ENCODE results near the gene PMFBP1.
"Not testable (repeated sequence)": the region's sequence is repeated elsewhere in the genome, so short reads cannot be mapped to it uniquely, and the experiment has no call there.

Gene PMFBP1

DNA sequence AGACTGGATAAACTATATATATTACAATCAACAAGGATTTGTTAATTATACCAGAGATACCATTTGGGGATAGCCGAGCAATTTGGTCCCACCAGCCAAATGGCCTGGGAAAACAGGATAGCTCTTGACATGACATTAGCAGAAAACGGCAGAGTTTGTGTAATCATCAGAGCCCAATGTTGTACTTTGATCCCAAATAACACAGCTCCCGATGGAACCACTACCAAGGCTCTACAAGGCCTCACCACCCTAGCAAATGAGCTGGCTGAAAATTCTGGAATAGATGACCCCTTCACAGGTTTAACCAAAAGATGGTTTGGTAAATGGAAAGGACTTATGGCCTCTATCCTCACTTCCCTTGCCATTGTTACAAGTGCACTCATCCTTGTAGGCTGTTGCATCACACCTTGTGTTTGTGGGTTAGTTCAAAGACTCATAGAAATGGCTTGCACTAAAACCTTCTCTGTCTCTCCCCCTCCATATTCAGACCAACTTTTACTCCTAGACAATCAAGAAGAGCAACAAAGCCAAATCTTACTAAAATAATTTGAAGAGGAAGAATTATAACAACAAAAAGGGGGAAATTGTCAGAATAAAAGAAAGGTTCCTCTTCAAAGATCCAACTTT is 88.1 kb downstream of the PMFBP1 start:
- no peak for DNase-seq (ENCODE audit: low spot score)
- Histone ChIP-seq H3K27ac (no peak overlapping the region), H3K4me3 (no peak overlapping the region)
- TF ChIP-seq, protein P1, sequence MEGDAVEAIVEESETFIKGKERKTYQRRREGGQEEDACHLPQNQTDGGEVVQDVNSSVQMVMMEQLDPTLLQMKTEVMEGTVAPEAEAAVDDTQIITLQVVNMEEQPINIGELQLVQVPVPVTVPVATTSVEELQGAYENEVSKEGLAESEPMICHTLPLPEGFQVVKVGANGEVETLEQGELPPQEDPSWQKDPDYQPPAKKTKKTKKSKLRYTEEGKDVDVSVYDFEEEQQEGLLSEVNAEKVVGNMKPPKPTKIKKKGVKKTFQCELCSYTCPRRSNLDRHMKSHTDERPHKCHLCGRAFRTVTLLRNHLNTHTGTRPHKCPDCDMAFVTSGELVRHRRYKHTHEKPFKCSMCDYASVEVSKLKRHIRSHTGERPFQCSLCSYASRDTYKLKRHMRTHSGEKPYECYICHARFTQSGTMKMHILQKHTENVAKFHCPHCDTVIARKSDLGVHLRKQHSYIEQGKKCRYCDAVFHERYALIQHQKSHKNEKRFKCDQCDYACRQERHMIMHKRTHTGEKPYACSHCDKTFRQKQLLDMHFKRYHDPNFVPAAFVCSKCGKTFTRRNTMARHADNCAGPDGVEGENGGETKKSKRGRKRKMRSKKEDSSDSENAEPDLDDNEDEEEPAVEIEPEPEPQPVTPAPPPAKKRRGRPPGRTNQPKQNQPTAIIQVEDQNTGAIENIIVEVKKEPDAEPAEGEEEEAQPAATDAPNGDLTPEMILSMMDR (IDR thresholded peaks at IDR 0.05), result no peak

DNA sequence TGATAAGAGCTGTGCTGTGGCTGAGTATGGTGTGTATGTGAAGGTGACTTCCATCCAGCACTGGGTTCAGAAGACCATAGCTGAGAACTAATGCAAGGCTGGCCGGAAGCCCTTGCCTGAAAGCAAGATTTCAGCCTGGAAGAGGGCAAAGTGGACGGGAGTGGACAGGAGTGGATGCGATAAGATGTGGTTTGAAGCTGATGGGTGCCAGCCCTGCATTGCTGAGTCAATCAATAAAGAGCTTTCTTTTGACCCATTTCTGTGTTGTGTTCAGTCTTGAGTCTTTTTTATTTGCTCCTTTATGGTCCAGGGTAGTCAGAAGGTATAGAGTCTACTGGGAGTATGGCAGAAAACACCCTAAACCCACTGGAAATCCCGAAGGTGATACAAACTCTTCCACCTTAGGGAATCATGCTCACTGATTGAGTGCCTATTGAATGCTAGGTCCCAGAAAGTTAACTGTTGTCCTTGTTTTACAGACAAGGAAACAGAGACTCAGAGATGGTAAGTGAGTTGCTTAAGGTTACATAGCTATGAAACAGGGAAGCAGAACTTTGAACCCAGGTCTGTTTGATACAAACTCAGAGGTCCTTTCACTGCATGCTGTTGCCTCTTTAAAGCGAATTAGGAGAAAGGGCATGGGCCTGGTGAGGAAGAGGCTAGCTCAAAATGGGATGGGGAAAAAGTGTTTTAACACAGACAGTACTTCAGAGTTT is 94.8 kb downstream of the PMFBP1 start:
- DNase-seq (ENCODE audit: low spot score); H3K27ac ChIP-seq; H3K4me3 ChIP-seq: not testable (repeated sequence)

DNA sequence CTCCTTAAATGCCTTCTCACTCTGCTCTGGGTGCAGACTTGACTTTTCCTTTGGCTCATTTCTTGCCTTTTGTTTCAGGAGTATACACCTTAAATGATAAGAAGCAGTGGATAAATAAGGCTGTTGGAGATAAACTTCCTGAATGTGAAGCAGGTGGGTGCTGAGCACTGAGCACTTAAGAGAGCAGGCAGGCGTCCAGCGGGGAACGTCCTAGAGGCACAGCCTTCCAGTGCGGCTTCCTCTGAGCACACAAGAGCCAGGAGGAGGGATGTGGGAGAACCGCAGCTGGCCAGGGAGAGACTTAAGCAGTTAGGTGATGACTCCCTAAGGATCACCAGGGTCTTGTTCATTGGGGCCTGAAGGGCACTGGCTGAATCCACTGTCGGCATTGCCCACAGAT is 96.9 kb downstream of the PMFBP1 start:
- peak overlapping the region in 1 of 2 donors; percentile 64 for H3K27ac ChIP-seq
- not testable (repeated sequence) for DNase-seq (ENCODE audit: low spot score); H3K4me3 ChIP-seq

DNA sequence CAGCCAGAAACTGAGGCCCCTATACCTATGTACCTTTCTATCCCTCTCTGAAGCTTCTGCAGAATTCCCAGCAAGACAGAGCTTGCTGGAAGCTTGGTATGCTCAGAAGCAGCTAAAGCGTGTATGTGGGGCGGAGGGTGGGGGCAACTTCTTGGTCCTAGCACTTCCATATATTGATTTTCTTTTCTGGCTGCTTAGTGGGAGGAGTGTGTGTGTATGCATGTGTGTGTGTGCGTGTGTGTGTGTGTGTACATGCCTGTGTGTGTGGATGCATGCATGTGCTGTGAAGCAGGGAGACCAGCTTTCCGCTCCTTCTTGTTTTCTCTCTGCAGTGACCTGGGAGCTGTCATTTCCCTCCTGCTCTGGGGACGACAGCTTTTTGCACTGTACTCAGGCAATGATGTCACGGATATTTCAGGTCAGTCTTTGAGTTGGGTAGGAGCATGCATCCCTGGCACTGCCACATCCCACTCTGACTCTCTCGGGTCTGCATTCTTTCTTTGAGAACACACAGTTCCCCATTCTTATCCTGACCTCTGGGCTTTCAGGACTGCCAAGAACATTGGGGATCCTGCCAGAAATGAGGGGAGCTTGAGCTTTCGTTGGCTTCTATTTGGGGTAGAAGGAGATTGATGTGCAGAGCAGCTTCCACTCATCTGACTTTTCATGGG is 98.3 kb downstream of the PMFBP1 start:
- peak; percentile 82 for DNase-seq (ENCODE audit: low spot score)
- TF ChIP-seq, protein P1 (IDR thresholded peaks at IDR 0.05), result no peak
- Histone ChIP-seq H3K27ac (peak overlapping the region; percentile 70 to 83), H3K4me3 (peak overlapping the region; percentile 40)

DNA sequence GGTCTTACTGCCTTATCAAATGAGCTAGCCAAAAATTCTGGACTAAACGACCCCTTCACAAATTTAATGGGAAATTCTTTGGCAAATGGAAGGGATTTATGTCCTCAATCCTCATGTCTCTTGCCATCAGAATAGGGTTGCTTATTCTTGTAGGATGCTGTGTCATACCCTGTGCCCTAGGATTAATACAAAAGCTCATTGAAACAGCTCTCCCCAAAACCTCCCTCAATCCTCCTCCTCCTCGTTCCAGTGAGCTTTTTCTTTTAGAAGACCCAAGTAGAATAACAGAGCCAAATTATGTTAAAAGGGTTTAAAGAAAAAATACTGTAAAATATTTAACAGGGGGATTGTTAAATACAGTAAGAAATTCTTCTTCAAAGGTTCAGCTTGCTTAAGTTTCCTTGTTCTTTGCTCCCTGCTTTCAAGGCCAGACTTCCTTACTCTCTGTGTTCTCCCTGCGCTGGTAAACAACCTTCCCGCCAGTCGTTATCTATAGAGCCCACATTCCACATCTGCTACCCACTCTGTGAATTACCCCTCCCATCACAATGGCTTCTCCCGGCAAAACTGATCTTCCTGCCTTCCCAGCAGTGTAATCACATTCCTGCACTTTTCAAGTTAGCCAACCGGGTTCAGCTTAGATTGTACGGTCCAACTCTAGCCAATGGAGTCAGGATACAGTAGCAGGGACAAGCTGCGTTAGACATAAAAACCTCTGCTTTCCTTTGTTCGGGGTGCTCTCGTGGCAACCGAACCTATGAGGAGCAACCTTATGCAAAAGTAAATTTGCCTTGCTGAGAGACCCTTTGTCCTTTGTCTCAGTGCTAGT is 99.2 kb downstream of the PMFBP1 start:
- peak; percentile 76 for DNase-seq (ENCODE audit: low spot score)

More for the DNA sequence above, 99.2 kb downstream of the PMFBP1 start:
- TF ChIP-seq, protein P1 (IDR thresholded peaks at IDR 0.05), result no peak
- peak overlapping the region; percentile 40 for H3K4me3 ChIP-seq
- H3K27ac ChIP-seq, result peak overlapping the region; percentile 70 to 83

Measured in coronary artery (tissue), 2 donors.